GM20000 (cell line): ENCODE results near the gene CYTH1.

Experiments used
- DNase-seq: peaks from one replicate; pipeline ENCODE4 v3.0.0; 2012; ENCODE audit warnings: low spot score
- CTCF ChIP-seq: IDR thresholded peaks from 2 replicates; pipeline ENCODE4 v1.5.1; 2012; ENCODE audit warnings: mild to moderate bottlenecking, control low read depth; ENCODE audit errors: extremely low read depth, missing control alignments

Gene CYTH1

DNA sequence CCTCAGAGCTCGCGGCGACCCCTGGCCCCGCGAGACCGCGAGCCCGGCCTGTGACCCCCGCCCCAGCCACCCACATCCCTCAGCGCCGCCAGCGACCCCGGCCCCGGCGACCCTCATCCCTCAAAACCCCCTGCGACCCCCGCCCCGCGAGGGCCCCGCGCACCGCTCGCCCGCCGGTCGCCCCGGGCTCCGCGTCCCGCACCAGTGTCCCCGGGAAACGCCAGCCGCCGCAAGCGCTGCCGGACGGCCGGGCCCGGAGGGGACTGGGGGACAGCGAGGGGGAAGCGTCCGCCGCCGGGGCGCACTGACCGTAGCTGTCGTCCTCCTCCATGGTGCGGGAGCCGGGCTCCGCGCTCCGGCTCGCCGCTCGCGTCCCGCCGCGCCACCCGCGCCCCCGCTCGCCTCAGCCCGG, at the start of gene CYTH1:
Gene CYTH1, minus strand, starts transcription at position 381 of the 412 bp plus-strand sequence. Its CDS starts 50 bp downstream, at position 331.
- no peak for DNase-seq
- TF ChIP-seq CTCF = no peak

- TF ChIP-seq CTCF = no peak
- no peak for DNase-seq
These were observed 47.4 kb upstream of the CYTH1 start for GRCh38 chr17:78829477-78829876.

DNA sequence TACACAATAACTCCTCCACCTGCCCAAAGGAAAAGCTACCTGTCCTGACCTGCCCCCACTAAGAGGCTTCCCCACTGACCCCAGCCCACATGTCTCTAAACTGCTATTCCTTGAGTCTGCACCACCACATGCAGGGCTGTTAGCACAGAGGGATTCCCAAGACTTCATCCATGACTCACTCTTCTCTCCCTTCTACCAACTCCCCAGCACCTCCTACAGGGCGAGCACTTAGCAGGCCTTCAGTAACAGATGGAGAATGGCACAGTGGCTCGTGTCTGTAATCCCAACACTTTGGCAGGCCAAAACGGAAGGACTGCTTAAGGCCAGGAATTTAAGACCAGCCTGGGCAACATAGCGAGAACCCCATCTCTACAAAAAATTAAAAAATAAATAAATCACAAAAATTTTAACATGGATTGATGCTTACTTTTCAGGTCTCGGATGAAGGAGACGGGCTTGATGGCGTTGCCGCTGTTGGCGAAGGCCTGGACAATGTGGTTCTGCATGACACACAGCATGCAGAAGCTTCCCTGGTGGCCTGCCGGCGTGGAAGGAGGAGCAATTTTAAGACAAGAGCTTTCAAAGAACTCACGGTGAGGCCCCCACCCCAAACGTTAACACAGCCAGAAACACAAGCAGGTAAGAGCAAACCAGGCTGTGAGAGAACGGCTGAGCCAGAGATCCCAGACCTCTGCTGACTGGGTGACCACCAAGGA, 46.6 kb upstream of the CYTH1 start:
- no peak for DNase-seq
- TF ChIP-seq CTCF = no peak

DNA sequence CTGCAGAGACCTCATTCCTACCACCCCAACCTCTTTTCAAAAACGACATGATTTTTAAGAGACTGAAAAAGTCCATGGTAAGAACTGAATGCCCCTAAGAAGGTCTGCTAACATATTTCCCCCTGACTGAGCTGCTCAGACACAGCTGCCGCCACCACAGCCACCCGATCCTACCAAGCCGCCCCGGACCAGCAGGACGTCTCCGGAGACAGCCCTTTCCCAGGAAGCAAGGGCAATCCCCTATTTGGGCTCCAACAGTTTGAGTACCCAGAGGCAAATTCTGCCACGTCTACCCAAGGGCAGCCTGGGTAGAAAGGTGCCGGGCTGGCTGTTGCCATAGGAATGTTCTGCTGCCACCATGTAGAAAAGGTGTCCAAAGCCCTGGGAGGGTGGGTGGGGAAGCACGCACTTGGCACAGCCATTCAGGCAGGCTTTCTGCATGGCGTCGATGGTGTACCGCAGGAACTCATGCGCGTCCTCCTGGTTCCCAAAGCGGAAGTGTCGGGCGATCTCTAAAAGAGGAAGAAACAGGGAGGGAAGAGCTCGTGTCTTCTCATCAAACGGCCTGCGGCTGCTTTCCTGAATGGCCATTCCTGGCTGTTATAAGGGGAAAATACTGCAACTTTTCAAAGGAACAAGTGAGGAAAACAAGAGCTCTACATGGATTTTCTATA, 44.9 kb upstream of the CYTH1 start:
- no peak for DNase-seq
- TF ChIP-seq CTCF = no peak

DNA sequence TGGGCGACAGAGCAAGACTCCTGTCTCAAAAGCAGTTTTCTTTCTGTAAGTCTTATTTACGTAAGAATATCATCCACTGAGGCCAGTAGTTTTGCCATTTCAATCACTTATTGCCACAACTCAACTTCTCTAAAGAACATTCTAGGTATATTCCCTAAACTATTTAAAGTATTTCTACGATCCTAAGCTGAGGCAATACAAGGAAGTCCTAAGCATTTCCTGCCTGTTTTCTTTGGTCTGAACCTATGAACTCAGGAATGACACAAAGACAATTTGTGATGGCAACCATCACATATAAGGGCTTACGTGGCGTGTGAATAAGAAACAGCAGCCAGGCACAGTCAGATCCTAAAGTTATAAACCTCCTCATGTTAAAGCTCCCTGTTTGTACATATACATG, 44.3 kb upstream of the CYTH1 start:
- no peak for DNase-seq
- TF ChIP-seq CTCF = no peak

- DNase-seq = no peak
These were observed 43.6 kb upstream of the CYTH1 start for GRCh38 chr17:78825696-78826095.

More at GRCh38 chr17:78825696-78826095, 43.6 kb upstream of the CYTH1 start:
- TF ChIP-seq CTCF = no peak
